Osteocyte (in vitro differentiated cells): ENCODE measurements around the gene DIPK2B. TPM values are rescaled to one million over a fixed set of nuclear protein-coding genes. Genes with fewer than 3 reads are reported as not detected.

Source experiments
- DNase-seq: peaks from one replicate; pipeline ENCODE4 v3.0.0; 2021; ENCODE audit warnings: mixed read lengths; ENCODE audit not compliant: unreplicated experiment; ENCODE audit errors: extremely low spot score
- H3K27ac Mint-ChIP-seq: one replicate; pipeline ENCODE4 v1.8.0; 2021; ENCODE audit warnings: mild to moderate bottlenecking, mixed read lengths; ENCODE audit not compliant: unreplicated experiment
- H3K27me3 Mint-ChIP-seq: one replicate; pipeline ENCODE4 v1.8.0; 2021; ENCODE audit warnings: mixed read lengths; ENCODE audit not compliant: unreplicated experiment
- H3K36me3 Mint-ChIP-seq: one replicate; pipeline ENCODE4 v1.8.0; 2021; ENCODE audit warnings: mixed read lengths; ENCODE audit not compliant: unreplicated experiment
- H3K4me1 Mint-ChIP-seq: one replicate; pipeline ENCODE4 v1.8.0; 2021; ENCODE audit warnings: mixed read lengths; ENCODE audit not compliant: unreplicated experiment
- H3K4me3 Mint-ChIP-seq: one replicate; pipeline ENCODE4 v1.8.0; 2021; ENCODE audit warnings: mild to moderate bottlenecking, moderate library complexity, mixed read lengths; ENCODE audit not compliant: unreplicated experiment
- H3K9me3 Mint-ChIP-seq: one replicate; pipeline ENCODE4 v1.8.0; 2021; ENCODE audit warnings: mixed read lengths; ENCODE audit not compliant: unreplicated experiment
- CTCF ChIP-seq: fragments of 200-600 bp; sonication (generic); IDR thresholded peaks from 2 replicates; pipeline ENCODE4 v1.5.0; 2021; ENCODE audit warnings: antibody characterized with exemption, mild to moderate bottlenecking, moderate library complexity
- total RNA-seq: library from RNA; stranded (reverse); gene quantifications from 2 replicates; pipeline ENCODE4 v1.2.1, GENCODE V29; 2021

Gene DIPK2B
- total RNA-seq, 1 donor from 2014 or later = not detected

- no peak for TF ChIP-seq CTCF
- Mint-ChIP-seq H3K36me3 (no peaks in the 10 kb centered on the region), H3K27ac (no peak overlapping the region), H3K9me3 (no peaks in the 10 kb centered on the region), H3K4me3 (no peak overlapping the region), H3K27me3 (peaks cover 16% of the 10 kb centered on the region), H3K4me1 (no peaks in the 10 kb centered on the region)
- no peak for DNase-seq
Measured at GRCh38 chrX:45198706-45199105, 2.0 kb downstream of the DIPK2B start.

GRCh38 chrX:45198301-45198700 is 2.4 kb downstream of the DIPK2B start:
- no peaks in the 10 kb centered on the region for H3K36me3 Mint-ChIP-seq
- H3K27ac Mint-ChIP-seq = no peak overlapping the region
- no peak overlapping the region for H3K4me3 Mint-ChIP-seq
- no peak for TF ChIP-seq CTCF
- H3K9me3 Mint-ChIP-seq = no peaks in the 10 kb centered on the region
- H3K27me3 Mint-ChIP-seq = peaks cover 16% of the 10 kb centered on the region
- no peak for DNase-seq
- H3K4me1 Mint-ChIP-seq = no peaks in the 10 kb centered on the region

GRCh38 chrX:45196701-45197100 is 4.0 kb downstream of the DIPK2B start:
- Mint-ChIP-seq H3K36me3 (no peaks in the 10 kb centered on the region), H3K4me1 (no peaks in the 10 kb centered on the region), H3K27me3 (peaks cover 9% of the 10 kb centered on the region), H3K27ac (no peak overlapping the region), H3K9me3 (no peaks in the 10 kb centered on the region), H3K4me3 (no peak overlapping the region)
- no peak for DNase-seq
- TF ChIP-seq CTCF = no peak

GRCh38 chrX:45191820-45192409 is 8.8 kb downstream of the DIPK2B start:
- Mint-ChIP-seq H3K4me3 (no peak overlapping the region), H3K4me1 (peaks cover 4% of the 10 kb centered on the region), H3K27me3 (no peaks in the 10 kb centered on the region), H3K9me3 (no peaks in the 10 kb centered on the region), H3K27ac (no peak overlapping the region), H3K36me3 (no peaks in the 10 kb centered on the region)
- DNase-seq = no peak
- TF ChIP-seq CTCF = no peak

- no peaks in the 10 kb centered on the region for H3K9me3 Mint-ChIP-seq
- H3K27me3 Mint-ChIP-seq = no peaks in the 10 kb centered on the region
- no peak for TF ChIP-seq CTCF
- H3K4me3 Mint-ChIP-seq = no peak overlapping the region
- no peak overlapping the region for H3K27ac Mint-ChIP-seq
- H3K4me1 Mint-ChIP-seq = peaks cover 4% of the 10 kb centered on the region
- DNase-seq = no peak
- no peaks in the 10 kb centered on the region for H3K36me3 Mint-ChIP-seq
Measured at GRCh38 chrX:45191383-45191782, 9.3 kb downstream of the DIPK2B start.
